GM23338 (cell line): ENCODE data around the gene WDR20.

Experiments
- EZH2 ChIP-seq: fragments of 200-600 bp; sonication (generic); IDR thresholded peaks from one replicate; pipeline ENCODE4 v1.8.0; 2017; ENCODE audit warnings: antibody characterized with exemption, mild to moderate bottlenecking, low read depth; ENCODE audit not compliant: unreplicated experiment
- EZH2phosphoT487 ChIP-seq: fragments of 200-600 bp; sonication (generic); IDR thresholded peaks from one replicate; pipeline ENCODE4 v1.8.1; 2018; ENCODE audit warnings: antibody characterized with exemption; ENCODE audit not compliant: unreplicated experiment
- JUNB ChIP-seq: IDR thresholded peaks from one replicate; pipeline ENCODE4 v1.6.1; 2016; ENCODE audit warnings: antibody characterized with exemption; ENCODE audit not compliant: unreplicated experiment
- STAT1 ChIP-seq: IDR thresholded peaks from one replicate; pipeline ENCODE4 v1.6.1; 2016; ENCODE audit warnings: antibody characterized with exemption; ENCODE audit not compliant: unreplicated experiment
- ZNF114 ChIP-seq: fragments of 250-450 bp; sonication (Bioruptor Pico); IDR thresholded peaks from 2 replicates; pipeline ENCODE4 v1.5.0; 2020; ENCODE audit warnings: mild to moderate bottlenecking, moderate library complexity
- TF ChIP-seq, protein P1 (sequence below), 2 experiments: fragments of 200-600 bp in 1 of 2; sonication (generic) in 1 of 2; conservative IDR thresholded peaks; 2 replicates each; pipeline versions ENCODE4 v1.5.1 to v1.6.1; 2016 to 2017; ENCODE audit warnings: antibody characterized with exemption in 2 of 2, low read depth in 2 of 2, mild to moderate bottlenecking in 2 of 2, moderate library complexity in 1 of 2
- TF ChIP-seq, protein P2 (sequence below): IDR thresholded peaks from one replicate; pipeline ENCODE4 v1.6.1; 2018; ENCODE audit warnings: antibody characterized with exemption; ENCODE audit not compliant: unreplicated experiment

DNA sequence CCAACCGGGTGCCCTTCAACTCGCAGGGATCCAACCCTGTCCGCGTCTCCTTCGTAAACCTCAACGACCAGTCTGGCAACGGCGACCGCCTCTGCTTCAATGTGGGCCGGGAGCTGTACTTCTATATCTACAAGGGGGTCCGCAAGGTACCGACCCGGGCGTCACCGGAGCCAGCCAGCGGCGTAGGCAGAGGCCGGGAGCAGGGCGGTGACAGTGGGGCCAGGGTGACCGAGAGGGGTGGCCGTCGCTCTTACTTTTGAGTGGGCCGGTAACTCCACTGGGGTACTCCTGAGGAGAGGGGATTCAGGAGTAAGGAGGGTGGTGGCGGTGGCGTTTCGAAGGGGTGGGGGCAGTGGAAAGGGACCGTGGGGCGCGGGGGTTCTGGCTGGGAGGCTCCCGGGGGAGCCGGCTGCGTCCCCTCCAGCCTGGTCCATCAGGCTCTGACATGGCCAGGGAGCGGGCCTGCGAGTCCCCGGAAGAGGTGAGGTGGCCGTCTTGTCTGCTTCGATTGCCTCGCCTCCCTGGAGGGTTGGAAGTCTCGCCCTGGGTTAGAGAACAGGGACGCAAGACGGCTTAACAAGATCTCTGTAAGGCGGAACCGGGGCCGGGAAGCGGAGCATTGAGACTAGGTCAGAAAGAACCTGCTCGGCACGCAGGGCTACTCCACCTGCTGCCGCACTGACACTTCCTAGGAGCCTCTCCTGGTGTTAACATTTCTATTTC is 491 bp downstream of the WDR20 start:
- TF ChIP-seq, protein P1, sequence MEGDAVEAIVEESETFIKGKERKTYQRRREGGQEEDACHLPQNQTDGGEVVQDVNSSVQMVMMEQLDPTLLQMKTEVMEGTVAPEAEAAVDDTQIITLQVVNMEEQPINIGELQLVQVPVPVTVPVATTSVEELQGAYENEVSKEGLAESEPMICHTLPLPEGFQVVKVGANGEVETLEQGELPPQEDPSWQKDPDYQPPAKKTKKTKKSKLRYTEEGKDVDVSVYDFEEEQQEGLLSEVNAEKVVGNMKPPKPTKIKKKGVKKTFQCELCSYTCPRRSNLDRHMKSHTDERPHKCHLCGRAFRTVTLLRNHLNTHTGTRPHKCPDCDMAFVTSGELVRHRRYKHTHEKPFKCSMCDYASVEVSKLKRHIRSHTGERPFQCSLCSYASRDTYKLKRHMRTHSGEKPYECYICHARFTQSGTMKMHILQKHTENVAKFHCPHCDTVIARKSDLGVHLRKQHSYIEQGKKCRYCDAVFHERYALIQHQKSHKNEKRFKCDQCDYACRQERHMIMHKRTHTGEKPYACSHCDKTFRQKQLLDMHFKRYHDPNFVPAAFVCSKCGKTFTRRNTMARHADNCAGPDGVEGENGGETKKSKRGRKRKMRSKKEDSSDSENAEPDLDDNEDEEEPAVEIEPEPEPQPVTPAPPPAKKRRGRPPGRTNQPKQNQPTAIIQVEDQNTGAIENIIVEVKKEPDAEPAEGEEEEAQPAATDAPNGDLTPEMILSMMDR (conservative IDR thresholded peaks at IDR 0.05; ENCODE audit: low read depth in 2 of 2), result no peak
- TF ChIP-seq STAT1, result no peak
- TF ChIP-seq, protein P2, sequence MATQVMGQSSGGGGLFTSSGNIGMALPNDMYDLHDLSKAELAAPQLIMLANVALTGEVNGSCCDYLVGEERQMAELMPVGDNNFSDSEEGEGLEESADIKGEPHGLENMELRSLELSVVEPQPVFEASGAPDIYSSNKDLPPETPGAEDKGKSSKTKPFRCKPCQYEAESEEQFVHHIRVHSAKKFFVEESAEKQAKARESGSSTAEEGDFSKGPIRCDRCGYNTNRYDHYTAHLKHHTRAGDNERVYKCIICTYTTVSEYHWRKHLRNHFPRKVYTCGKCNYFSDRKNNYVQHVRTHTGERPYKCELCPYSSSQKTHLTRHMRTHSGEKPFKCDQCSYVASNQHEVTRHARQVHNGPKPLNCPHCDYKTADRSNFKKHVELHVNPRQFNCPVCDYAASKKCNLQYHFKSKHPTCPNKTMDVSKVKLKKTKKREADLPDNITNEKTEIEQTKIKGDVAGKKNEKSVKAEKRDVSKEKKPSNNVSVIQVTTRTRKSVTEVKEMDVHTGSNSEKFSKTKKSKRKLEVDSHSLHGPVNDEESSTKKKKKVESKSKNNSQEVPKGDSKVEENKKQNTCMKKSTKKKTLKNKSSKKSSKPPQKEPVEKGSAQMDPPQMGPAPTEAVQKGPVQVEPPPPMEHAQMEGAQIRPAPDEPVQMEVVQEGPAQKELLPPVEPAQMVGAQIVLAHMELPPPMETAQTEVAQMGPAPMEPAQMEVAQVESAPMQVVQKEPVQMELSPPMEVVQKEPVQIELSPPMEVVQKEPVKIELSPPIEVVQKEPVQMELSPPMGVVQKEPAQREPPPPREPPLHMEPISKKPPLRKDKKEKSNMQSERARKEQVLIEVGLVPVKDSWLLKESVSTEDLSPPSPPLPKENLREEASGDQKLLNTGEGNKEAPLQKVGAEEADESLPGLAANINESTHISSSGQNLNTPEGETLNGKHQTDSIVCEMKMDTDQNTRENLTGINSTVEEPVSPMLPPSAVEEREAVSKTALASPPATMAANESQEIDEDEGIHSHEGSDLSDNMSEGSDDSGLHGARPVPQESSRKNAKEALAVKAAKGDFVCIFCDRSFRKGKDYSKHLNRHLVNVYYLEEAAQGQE, result no peak
- no peak for TF ChIP-seq EZH2
- no peak for TF ChIP-seq EZH2phosphoT487
- TF ChIP-seq JUNB, result no peak
- no peak for TF ChIP-seq ZNF114
